SK-N-SH (cell line): ENCODE results near the gene ZNF445.

Experiments
- CTCF ChIP-seq: fragments of 200-600 bp; sonication (generic); IDR thresholded peaks from 2 replicates; pipeline ENCODE4 v1.6.1; 2017; ENCODE audit warnings: antibody characterized with exemption, mild to moderate bottlenecking, moderate library complexity
- EZH2phosphoT487 ChIP-seq: fragments of 200-600 bp; sonication (generic); IDR thresholded peaks from 2 replicates; pipeline ENCODE4 v1.6.1; 2017; ENCODE audit warnings: low read depth, mixed run types, mild to moderate bottlenecking, antibody characterized with exemption, moderate library complexity, borderline replicate concordance
- POLR2AphosphoS5 ChIP-seq: IDR thresholded peaks from 2 replicates; pipeline ENCODE4 v1.6.1; 2012; ENCODE audit warnings: low read depth, low read length
- RAD21 ChIP-seq: IDR thresholded peaks from 2 replicates; pipeline ENCODE4 v1.6.1; 2012; ENCODE audit warnings: mild to moderate bottlenecking, low read length
- SMC3 ChIP-seq: IDR thresholded peaks from 2 replicates; pipeline ENCODE4 v1.6.1; 2012; ENCODE audit warnings: low read depth, low read length, improper control_type of control experiment
- USF2 ChIP-seq: fragments of 150-350 bp; IDR thresholded peaks from 2 replicates; pipeline ENCODE4 v1.6.1; 2017; ENCODE audit warnings: antibody characterized with exemption, low read length, low read depth, borderline replicate concordance

- TF ChIP-seq USF2 (no peak), RAD21 (no peak), SMC3 (no peak), CTCF (no peak), EZH2phosphoT487 (no peak), POLR2AphosphoS5 (no peak)
Observed at GRCh38 chr3:44522494-44522933, 45.0 kb upstream of the ZNF445 start.
